ENCODE data around the gene STEAP3.

STEAP3 gene

GRCh38 chr2:119197529-119198239, 25.9 kb upstream of the STEAP3 start:
- no peak for DNase-seq (ENCODE audit: low read depth, low spot score)

- no peak for DNase-seq (ENCODE audit: low read depth, low spot score)
These were observed 25.3 kb upstream of the STEAP3 start for GRCh38 chr2:119198240-119198840.

- DNase-seq (ENCODE audit: low read depth, low spot score): no peak
These were observed 21.8 kb upstream of the STEAP3 start for GRCh38 chr2:119201815-119202214.

GRCh38 chr2:119202610-119203310, 20.9 kb upstream of the STEAP3 start:
- DNase-seq (ENCODE audit: low read depth, low spot score): no peak

- no peak for DNase-seq (ENCODE audit: low read depth, low spot score)
These were observed 19.1 kb upstream of the STEAP3 start for GRCh38 chr2:119204525-119204924.

- no peak for DNase-seq (ENCODE audit: low read depth, low spot score)
These were observed 18.5 kb upstream of the STEAP3 start for GRCh38 chr2:119205001-119205706.

- no peak for DNase-seq (ENCODE audit: low read depth, low spot score)
These were observed 17.4 kb upstream of the STEAP3 start for GRCh38 chr2:119206201-119206600.

- DNase-seq (ENCODE audit: low read depth, low spot score): no peak
These were observed 16.2 kb upstream of the STEAP3 start for GRCh38 chr2:119207447-119207846.

- no peak for DNase-seq (ENCODE audit: low read depth, low spot score)
These were observed 14.8 kb upstream of the STEAP3 start for GRCh38 chr2:119208791-119209203.

GRCh38 chr2:119212139-119212800, 11.4 kb upstream of the STEAP3 start:
- no peak for DNase-seq (ENCODE audit: low read depth, low spot score)

- DNase-seq (ENCODE audit: low read depth, low spot score): no peak
These were observed 9.1 kb upstream of the STEAP3 start for GRCh38 chr2:119214453-119215037.

- DNase-seq (ENCODE audit: low read depth, low spot score): no peak
These were observed 6.6 kb upstream of the STEAP3 start for GRCh38 chr2:119216994-119217393.

GRCh38 chr2:119218478-119219064, 5.1 kb upstream of the STEAP3 start:
- no peak for DNase-seq (ENCODE audit: low read depth, low spot score)

GRCh38 chr2:119219873-119220272, 3.8 kb upstream of the STEAP3 start:
- no peak for DNase-seq (ENCODE audit: low read depth, low spot score)

GRCh38 chr2:119220720-119221301, 2.8 kb upstream of the STEAP3 start:
- no peak for DNase-seq (ENCODE audit: low read depth, low spot score)

- DNase-seq (ENCODE audit: low read depth, low spot score): no peak
These were observed 2.0 kb upstream of the STEAP3 start for GRCh38 chr2:119221609-119222008.

- no peak for DNase-seq (ENCODE audit: low read depth, low spot score)
These were observed 1.4 kb upstream of the STEAP3 start for GRCh38 chr2:119222213-119222612.

- DNase-seq (ENCODE audit: low read depth, low spot score): no peak
These were observed 642 bp upstream of the STEAP3 start for GRCh38 chr2:119222863-119223520.

- DNase-seq (ENCODE audit: low read depth, low spot score): no peak
These were observed 914 bp downstream of the STEAP3 start for GRCh38 chr2:119224391-119225104.
